ENCODE data around the gene PIEZO2.

DNA sequence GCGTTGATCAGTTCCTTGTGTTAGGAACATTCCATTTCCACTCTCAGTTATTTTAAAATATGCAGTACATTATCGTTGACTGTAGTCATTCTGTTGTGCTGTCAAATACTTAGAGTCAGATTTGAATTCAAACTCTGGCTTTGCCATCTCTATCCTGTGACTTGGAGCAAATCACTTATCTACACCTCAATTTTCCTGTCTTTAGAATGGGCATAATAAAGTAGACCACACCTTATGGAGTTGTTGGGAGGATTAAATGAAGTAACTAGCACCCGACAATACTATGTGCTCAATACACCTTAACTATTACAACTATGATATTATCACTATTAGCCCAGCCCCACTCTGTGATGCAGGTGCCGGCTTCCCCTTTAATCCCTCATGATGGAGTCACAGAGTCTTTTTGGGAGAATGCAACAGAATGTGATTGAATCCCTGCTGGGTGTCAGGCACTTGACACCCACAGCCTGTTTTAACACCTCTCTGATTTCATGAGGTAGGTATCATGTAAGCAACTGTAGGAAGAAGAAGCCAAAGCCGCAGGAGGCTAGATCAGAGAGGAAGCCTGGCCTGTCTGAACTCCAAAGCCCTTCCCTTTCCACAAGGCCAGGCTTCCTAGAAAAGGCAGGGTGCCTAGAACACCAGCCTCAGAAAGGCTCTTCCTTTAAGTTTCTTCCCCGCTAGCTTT, 315.1 kb downstream of the PIEZO2 start:
- TF ChIP-seq EP300 (IDR thresholded peaks at IDR 0.05): no peak
- TF ChIP-seq, protein P1, sequence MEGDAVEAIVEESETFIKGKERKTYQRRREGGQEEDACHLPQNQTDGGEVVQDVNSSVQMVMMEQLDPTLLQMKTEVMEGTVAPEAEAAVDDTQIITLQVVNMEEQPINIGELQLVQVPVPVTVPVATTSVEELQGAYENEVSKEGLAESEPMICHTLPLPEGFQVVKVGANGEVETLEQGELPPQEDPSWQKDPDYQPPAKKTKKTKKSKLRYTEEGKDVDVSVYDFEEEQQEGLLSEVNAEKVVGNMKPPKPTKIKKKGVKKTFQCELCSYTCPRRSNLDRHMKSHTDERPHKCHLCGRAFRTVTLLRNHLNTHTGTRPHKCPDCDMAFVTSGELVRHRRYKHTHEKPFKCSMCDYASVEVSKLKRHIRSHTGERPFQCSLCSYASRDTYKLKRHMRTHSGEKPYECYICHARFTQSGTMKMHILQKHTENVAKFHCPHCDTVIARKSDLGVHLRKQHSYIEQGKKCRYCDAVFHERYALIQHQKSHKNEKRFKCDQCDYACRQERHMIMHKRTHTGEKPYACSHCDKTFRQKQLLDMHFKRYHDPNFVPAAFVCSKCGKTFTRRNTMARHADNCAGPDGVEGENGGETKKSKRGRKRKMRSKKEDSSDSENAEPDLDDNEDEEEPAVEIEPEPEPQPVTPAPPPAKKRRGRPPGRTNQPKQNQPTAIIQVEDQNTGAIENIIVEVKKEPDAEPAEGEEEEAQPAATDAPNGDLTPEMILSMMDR (IDR thresholded peaks at IDR 0.05): no peak

All from ovary (tissue), 3 donors.